Activated CD4-positive, CD25-positive, alpha-beta regulatory T cell treated with anti-CD3 and anti-CD28 coated beads, Interleukin-2, amount 50 U/mL, for 24 hours (primary cell): ENCODE results near the gene FLG2.
"Not testable (repeated sequence)": the region's sequence is repeated elsewhere in the genome, so short reads cannot be mapped to it uniquely, and the experiment has no call there.

Source experiments
- ATAC-seq, 2 donors: fragments of 150-1000 bp; cut with Tn5 transposase; one replicate each; pipeline ENCODE4 v1.10.0; 2021; ENCODE audit warnings: mild to moderate bottlenecking in 1 of 2, moderate library complexity in 1 of 2

Gene FLG2

GRCh38 chr1:152359906-152360305, at the start of gene FLG2:
TSS of gene FLG2 (minus strand) at chr1:152360006. CDS start at chr1:152358884, 1,122 bp downstream.
- ATAC-seq = no peak

- ATAC-seq = no peak
These were observed 48.9 kb upstream of the FLG2 start for GRCh38 chr1:152408664-152409063.

- ATAC-seq = no peak
These were observed 39.2 kb upstream of the FLG2 start for GRCh38 chr1:152398812-152399698.

- no peak for ATAC-seq
These were observed 37.7 kb upstream of the FLG2 start for GRCh38 chr1:152397474-152397873.

- ATAC-seq = no peak
These were observed 34.3 kb upstream of the FLG2 start for GRCh38 chr1:152394151-152394550.

DNA sequence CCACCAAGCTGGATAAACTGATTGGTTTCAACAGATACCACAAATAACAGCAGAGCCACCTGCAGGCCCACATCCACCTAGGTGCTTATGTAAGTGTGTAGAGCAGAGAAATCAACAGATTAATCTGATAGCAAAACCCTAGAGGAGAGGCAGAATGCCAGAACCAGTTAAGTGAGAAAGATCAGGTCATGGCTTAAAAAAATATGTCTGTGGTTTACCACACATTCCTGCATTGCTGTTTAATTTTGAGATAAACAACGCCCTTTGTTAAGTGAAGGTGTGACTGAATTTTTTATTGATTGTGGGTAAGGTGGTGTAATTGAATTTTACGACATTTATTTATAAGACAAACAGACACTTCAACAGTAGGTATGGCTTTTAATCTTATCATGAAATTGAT, 33.1 kb upstream of the FLG2 start:
- no peak for ATAC-seq

GRCh38 chr1:152388889-152389288, 29.1 kb upstream of the FLG2 start:
- ATAC-seq = no peak

DNA sequence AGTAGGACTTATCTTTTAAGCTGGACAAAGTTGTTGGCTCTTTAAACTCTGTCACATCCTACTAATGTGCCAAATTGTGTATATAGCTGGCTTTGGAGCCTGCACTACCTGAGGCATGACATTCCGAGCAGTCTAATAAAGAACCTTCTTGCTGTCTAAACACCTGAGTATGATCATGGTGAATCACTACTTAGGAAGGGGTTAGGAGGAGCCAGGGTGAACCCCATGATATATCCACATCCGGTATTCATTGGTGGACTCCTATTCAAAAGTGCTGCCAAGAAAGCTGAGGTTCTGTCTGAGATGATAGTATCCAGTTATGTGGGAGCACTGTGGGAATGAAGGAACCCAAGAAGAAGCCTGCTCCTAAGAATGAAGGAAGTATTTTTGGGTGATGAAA, 27.1 kb upstream of the FLG2 start:
- ATAC-seq = no peak

DNA sequence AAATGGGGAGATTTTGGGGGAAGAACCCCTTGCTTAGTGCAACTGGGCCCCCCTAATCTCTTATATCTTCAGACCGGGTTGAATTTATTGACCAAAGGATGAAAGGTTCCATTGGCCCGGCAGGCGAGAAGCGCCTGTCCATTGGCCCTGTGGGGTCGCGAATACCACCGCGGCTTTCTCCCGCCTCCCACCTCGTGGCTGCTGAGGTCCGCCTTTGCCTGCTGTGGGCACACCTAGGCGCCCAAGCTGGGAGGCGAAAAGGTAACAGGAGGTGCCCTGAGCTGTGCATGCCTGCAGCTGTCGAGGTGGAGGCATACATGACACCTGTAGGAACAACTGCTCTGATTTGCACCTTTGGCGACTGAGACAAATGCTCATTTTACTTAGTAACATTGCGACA, 21.1 kb upstream of the FLG2 start:
- no peak for ATAC-seq

- ATAC-seq = no peak
These were observed 14.6 kb upstream of the FLG2 start for GRCh38 chr1:152374451-152374850.

DNA sequence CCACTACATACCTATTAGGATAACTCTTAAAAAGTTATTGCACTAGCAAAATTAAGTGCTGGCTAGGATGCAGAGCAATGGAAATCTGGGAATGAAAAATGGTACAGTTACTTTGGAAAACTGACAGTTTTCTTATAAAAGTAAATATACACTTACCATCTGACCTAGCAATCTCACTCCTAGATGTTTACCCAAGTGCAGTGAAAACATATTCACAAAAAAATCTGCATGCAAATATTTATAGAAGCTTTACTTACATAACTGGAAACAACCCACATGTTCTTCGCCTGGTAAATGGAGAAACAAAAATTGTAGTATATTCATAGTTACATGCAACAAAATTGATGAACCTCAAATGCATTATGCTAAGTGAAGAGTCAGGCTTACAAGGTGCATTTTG, 12.9 kb upstream of the FLG2 start:
- no peak for ATAC-seq

DNA sequence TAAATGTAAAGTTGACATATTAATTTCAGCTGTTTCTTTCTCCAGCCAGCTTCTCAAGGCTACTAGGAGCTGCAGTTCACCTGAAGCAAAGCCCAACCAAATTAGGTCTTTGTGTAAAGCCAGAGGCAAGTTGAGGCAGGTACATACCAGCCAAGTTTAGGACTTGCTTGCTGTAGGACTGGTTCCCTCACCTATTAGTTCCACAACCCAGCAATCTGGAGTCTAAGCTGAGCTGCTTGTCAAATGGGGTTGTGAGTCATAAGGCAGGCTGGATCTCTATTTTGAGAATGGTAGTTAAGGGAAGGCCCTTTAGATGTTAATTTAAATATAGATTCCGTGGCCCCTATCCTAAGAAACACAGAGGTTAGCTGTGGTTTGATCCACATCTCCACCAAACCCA, 7.6 kb upstream of the FLG2 start:
- no peak for ATAC-seq

DNA sequence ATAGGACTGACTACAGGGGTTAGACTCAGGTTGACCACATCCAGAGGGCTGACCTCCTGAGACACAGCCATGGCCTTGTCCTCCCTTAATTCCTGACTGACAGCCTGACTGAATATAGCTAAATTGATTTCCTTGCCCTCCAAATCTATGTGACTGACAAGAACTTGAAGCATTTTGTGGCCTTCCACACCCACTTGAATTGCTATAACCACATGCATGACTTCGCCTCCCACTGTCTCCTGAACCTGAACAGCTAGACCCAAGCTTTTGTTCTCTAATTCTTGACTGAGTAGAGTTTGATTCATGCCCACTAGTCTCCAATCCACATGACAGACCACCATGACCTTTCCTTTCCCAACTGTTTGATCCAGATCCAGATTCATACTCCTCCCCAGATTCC, 3.1 kb downstream of the FLG2 start:
- no peak for ATAC-seq

GRCh38 chr1:152349611-152350010, 10.2 kb downstream of the FLG2 start:
- no peak for ATAC-seq

- no peak for ATAC-seq
These were observed 11.4 kb downstream of the FLG2 start for GRCh38 chr1:152348447-152348846.

GRCh38 chr1:152347116-152347728, 12.6 kb downstream of the FLG2 start:
- ATAC-seq = peak in 1 of 2 donors; percentile 59

DNA sequence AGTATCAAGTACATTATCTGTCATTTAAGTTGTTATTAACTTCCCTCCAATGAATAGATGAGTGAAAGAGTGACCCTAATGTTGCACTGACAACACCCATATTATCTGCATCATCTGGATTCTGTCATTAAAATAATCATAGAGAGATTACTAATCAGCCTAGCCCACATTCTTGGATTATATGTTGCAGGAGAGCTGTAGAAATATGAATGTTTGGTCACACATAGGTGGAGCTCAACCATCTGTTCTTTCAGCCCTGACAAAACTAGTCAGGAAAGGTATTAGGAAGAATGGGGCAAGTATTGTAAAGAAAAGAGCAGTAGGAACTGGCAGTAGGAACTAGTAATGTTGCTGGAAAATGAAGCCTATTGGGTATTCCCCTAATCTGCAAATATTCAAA, 15.4 kb downstream of the FLG2 start:
- no peak for ATAC-seq

DNA sequence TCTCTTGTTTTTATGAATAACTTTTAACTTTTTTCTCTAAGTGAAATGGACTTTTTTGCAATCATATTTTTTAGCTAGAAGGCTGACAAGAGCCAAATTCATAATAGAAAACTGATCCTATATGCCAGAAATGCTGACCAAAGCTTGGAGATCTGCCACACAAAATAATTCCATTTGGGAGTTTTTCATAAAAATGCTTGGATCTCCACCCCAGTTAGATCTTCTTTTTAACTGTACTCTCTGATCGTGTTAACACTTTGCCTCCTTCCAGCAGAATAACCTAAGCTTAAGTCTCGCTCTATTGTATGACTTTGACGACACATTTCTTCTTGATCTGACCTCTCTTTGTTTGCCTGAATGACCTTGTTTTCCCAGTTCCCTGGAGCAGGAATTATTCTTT, 16.8 kb downstream of the FLG2 start:
- ATAC-seq = no peak

DNA sequence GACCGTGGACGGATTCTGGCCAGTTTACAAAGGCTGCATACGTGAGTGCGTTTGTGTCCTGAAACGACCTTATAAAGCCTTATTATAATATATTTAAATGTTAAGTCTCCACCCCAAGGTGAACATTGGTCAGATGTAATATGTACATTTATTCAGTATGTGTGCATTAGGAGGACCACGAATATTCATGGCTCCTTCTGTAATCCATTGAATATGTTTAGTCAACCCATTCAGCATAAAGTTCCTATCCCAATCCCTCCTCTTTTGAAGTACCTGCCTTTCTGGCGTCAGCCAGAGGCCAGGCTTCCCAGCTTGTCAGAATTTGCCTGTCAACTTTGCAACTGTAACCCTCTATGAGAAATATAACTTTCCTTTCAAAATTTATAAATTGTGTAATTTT, 24.4 kb downstream of the FLG2 start:
- ATAC-seq = no peak

DNA sequence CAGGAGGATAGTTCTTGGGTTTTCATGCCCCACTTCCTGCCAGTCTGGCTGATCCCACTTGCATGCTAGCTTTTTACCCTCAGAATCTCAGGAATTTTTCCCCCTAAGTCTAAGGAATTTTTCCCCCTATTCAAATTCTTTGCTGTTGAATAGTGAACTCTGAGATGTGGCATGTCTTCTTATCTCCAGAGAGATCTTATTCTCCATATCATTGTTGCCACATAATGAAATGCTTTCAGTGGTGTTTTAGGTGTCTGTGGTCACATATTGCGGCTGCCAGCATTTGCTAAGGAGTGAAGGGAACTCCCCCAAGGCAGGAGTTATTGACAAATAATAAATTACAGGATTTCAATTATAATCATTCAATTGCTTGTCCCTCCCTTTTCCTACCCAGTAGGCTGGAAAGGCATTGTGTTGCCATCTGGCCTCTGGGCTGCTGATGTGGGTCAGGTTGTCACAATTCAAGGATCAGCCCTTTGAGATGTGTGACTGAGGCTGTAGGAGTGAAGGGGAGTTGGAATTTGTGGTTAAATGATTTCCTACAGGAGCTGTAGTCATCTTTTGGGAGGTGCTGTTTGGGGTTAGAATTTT, 30.9 kb downstream of the FLG2 start:
- ATAC-seq = no peak

DNA sequence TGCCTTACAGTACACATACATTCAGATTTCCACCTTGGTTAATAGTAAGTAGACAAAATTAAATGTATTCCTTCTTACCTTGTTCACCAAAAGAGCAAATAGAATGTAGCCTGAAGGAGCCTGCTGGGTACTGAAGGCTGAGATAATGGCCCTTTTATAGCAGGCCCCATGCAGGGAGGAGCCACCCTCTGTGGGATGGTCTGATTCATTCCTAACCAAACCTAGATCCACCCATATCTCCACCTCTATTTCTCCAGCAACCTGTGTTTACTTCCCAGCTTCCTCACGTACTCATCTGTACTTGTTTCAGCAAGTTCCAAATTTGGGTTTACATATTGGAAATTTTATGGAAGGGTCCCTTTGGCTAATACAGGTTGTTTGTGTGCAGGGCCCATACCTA, 34.7 kb downstream of the FLG2 start, which contains the start of gene FLG:
FLG (minus strand) TSS at position 129 of the 400 bp plus-strand sequence. CDS start 9,783 bp downstream, outside the sequence.
- no peak for ATAC-seq

GRCh38 chr1:152313970-152314369, 45.8 kb downstream of the FLG2 start:
- ATAC-seq = no peak

DNA sequence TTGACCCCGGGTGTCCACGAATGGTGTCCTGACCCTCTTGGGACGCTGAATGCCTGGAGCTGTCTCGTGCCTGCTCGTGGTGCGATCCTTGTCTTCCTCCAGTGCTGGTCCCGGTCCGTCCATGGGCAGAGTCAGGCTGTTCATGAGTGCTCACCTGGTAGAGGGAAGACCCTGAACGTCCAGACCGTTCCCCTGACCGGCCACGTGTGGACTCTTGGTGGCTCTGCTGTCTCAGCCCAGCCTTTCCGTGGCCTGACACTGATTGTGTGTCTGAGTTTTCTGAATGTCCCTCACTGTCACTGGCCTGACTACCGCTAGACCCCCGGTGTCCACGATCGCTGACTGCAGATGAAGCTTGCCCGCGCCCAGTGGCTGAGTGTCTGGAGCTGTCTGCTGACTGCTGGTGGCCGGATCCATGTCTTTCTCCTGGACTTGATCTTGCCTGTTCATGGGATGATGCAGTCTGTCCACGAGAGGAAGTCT, 46.4 kb downstream of the FLG2 start:
- no peak for ATAC-seq

DNA sequence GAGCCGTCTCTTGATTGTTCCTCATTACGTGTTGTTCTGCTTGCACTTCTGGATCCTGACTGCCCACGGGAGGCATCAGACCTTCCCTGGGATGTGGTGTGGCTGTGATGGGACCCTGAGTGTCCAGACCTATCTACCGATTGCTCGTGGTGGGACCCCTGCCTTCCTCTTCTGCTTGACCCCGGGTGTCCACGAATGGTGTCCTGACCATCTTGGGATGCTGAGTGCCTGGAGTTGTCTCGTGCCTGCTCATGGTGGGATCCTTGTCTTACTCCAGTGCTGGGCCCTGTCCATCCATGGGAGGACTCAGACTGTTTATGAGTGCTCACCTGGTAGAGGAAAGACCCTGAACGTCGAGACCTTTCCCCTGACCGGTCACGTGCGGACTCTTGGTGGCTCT, 47.6 kb downstream of the FLG2 start:
- not testable (repeated sequence) for ATAC-seq
